HG03520 (cell line): ENCODE measurements around the gene CCNYL1.
"Not testable (repeated sequence)": the region's sequence is repeated elsewhere in the genome, so short reads cannot be mapped to it uniquely, and the experiment has no call there.

Experiments
- ATAC-seq: cut with Tn5 transposase; IDR thresholded peaks from one replicate; pipeline ENCODE4 v1.9.1; 2021; ENCODE audit warnings: mild to moderate bottlenecking, moderate library complexity; ENCODE audit not compliant: unreplicated experiment

CCNYL1 gene

DNA sequence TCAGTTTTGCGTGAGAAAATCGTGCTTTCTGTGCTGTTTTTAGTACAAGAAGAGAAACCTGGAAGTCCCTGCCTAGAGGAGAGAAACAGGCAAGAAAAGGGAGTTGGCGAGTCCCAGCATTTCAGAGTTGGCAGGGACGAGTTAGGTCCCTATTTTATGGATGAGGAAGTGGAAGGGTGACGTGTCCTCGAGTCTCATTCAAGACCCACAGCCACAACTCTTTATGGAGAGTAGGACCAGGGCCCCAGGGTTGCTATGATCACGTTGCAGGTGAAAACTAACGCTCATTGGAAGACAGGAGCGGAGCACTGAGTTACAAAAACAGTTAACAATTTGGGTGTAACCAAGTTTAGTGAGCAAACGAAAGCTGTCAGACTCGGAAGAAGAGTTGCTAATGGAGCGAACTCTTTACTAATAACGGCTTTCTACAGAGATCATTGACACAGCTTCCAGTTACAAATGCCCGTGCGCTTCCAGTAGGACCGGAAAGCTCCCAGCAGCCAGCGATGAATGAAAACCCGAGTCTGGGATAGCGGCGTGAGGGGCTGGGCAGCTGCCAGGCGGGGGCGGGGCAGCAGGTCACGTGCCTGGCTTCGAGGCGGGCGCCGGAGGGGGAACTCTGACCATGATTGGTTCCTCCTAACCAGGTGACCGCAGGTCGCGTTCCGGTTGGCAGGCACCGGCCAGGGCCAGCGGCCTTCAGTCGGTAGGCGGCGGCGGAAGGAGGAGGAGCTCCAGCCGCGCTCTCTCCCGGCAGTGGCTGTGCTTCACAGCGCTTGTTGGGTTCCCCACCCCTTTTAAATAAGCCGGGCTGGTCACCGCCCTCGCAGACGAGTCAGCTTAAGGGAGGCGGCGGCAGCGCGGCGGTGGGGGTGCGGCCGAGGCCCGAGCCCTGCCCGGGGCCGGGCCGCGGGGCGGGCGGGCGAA is at the start of gene CCNYL1:
TSS of gene CCNYL1 (plus strand) at position 827 of the 927 bp plus-strand sequence. CDS start 257 bp downstream, outside the sequence.
- ATAC-seq: peak; percentile 97

DNA sequence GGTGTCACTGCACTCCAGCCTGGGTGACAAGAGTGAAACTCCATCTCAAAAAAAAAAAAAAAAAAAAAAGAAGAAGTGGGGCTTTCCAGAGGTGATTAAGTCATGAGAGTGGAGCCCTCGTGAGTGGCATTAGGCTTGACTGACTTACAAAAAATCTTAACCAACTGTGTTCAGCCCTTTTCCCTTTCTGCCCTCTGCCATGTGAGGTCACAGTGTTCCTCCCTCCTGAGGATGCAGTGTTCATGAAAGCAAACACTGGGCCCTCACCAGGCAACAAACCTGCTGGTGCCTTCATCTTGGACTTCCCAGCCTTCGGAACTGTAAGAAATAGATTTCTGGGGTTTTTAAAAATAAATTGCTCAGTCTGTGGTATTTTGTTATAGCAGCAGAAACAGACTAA is 49.2 kb upstream of the CCNYL1 start:
- peak; percentile 96 for ATAC-seq

GRCh38 chr2:207663870-207664545 is 47.4 kb upstream of the CCNYL1 start:
- ATAC-seq: no peak

- no peak for ATAC-seq
Observed at GRCh38 chr2:207670887-207671286, 40.6 kb upstream of the CCNYL1 start.

DNA sequence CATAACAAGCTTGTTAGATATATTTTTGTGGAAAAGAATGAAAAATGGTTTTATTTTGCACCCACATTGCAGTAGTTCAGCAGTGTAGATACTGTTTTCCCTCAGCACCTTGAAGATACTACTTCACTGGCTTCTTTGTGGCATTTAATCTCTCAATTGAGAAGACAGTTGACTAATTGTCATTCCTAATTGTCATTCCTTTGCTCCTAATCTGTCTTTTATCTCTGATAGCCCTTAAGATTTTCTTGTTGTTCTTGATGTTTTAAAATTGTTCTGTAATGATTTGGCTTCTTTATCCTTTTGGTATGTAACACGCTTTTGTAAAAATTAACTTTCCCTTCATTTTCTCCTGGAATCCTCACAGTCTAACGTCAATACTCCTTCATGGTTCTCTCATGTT is 38.0 kb upstream of the CCNYL1 start:
- no peak for ATAC-seq

DNA sequence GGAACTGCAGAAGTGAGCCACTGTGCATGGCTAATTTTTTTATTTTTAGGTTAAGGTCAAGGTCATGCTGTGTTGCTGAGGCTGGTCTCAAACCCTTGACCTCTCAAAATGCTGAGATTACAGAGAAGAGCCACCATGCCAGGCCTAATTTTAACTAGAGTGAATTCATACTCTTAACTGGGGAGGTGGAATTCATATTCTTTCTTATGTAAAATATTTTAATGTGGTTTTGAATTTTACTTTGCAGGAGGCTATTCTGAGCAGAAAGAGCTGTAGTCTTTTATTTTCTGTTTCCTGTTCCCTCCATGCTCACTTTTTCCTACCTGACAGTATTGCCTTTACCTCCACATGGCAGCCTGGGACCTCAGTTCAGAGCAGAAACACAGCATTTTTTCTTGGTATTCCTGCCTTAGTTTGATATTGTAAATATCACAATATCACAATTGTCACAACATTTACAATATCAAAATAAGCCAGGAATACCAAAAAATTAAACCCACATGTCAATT is 37.1 kb upstream of the CCNYL1 start:
- no peak for ATAC-seq

DNA sequence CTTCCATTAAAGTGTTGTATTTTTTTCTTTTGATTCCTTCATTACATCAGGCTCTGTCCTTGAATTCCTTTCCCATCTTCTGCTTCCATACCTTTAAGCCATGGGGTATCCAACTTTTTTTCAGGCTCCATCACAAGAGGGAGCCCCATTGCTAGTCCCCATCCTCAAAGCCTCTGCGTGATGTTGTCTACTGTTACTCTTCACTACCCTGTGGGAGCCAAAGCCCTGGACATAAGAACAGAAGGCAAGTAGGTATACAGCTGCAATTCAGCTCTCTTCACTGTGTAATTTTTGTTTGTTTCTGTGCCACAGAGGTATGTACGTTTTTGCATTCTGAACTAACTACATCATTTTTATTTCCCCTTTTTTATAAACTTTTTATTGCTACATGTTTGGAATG is 36.6 kb upstream of the CCNYL1 start:
- no peak for ATAC-seq

DNA sequence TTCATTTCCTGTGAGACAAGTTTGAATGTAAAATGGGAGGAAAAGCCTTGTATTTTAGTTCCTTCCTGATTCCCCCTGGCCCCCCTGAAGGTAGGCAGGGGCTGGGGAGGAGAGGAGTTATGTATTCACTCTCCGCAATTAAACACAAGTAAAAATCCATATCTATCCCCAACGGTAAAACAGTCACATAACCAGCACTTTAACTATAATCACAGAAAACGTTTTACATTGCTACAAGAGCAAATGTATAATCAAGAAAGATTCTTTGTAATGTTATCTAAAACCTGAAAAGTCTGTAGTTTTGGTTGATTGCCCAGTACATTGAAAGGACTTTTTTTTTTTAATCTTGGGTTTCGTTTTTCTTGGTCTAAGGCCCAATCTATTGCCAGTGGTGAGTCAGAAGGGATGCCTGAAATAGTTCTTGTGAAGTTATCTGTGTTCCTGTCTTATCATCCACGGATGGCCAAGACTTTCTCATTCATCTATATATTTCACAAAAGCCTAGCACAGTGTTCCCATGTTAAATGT is 34.5 kb upstream of the CCNYL1 start:
- ATAC-seq: no peak

DNA sequence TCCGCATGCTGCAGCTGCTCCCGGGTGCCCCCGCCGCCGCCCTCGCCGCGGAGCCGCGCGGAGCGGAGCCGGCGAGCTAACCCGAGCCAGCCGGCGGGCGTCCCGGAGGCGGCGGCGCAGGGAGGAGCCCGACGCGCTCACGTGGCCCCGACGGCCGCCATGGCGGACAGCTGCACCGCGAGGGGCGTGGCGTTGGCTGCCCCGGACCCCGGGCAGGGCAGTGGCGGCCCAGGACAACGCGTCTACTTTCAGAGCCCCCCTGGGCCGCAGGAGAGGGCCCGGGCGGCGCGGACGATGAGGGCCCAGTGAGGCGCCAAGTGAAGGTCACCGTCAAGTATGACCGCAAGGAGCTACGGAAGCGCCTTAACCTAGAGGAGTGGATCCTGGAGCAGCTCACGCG is 30.0 kb upstream of the CCNYL1 start:
- ATAC-seq: no peak

DNA sequence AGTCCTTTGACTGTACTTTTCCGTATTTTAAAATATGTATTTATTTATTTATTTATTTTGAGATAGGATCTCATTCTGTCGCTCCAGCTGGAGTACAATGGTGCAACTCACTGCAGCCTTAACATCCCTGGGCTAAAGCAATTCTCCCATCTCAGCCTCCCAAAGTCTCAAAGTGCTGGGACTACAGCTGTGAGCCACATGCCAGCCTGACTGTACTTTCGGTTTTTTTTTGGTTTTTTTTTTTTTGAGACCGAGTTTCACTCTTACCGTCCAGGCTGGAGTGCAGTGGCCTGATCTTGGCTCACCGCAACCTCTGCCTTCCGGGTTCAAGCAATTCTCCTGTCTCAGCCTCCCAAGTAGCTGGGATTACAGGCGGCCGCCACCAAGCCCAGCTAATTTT is 28.9 kb upstream of the CCNYL1 start:
- no peak for ATAC-seq

GRCh38 chr2:207683438-207683837 is 28.0 kb upstream of the CCNYL1 start:
- ATAC-seq: no peak

GRCh38 chr2:207683879-207684627 is 27.4 kb upstream of the CCNYL1 start:
- no peak for ATAC-seq

- ATAC-seq: no peak
Observed at GRCh38 chr2:207686812-207687211, 24.6 kb upstream of the CCNYL1 start.

DNA sequence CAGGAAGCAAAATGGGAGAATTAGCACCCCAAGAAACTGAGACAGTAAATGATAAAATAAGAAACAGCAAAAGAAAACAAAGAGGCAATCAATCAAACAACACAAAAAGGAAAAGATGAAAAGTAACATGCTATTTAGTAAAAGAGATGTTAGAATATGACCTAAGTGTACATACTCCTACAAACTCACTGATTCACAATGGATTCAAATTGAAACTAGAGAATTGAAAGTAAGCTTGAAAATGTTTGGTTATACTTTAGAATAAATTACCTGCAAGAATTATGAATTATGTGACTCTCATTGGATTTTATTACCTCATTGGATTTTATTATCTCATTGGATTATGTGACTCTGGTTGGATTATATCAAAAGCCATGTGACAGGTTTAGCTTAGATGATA is 22.8 kb upstream of the CCNYL1 start:
- ATAC-seq: no peak

DNA sequence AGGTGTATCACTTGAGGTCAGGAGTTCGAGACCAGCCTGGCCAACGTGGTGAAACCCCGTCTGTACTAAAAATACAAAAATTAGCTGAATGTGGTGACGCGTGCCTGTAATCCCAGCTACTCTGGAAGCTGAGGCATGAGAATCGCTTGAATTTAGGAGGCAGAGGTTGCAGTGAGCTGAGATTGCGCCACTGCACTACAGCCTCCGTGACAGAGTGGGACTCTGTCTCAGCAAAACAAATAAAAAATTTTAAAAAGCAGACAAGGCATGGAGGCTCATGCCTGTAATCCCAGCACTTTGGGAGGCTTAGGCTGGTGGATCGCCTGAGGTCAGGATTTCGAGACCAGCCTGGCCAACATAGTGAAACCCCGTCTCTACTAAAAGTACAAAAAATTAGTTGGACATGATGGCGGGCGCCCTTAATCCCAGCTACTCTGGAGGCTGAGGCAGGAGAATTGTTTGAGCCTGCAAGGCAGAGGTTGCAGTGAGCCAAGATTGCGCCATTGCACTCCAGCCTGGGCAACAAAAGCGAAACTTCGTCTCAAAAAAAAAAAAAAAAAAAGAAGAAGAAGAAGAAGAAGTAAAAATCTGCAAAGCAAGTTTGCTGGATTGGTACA is 20.5 kb upstream of the CCNYL1 start:
- ATAC-seq: not testable (repeated sequence)

- no peak for ATAC-seq
Observed at GRCh38 chr2:207692206-207693065, 19.0 kb upstream of the CCNYL1 start.

DNA sequence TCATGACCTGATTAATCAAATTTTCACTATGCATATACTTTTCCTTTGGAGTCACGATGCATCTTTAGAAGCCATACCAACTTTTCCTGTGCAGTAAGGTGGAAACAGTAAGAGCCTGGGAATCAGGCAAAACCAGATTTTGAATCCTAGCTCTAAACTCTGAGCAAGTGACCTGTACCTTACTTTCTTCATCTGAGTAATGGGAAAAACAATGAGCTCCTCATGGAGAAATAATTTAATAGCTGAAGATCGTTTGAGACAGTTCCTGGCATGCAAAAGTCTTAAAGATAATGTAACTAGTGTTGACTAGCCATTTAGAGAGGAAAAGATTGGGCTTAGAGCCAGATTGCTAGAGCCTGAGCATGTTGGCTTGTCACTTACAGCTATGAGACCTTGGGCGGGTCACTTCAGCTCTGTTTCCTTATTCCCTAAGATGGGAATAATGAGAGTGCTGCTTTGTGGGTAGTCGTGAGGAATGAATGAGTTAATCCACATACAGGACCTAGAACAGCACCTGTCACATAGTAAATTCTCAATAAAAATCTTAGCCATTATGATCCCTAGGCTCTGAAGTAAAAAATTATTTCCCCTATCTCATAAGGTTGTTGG is 17.7 kb upstream of the CCNYL1 start:
- ATAC-seq: no peak

DNA sequence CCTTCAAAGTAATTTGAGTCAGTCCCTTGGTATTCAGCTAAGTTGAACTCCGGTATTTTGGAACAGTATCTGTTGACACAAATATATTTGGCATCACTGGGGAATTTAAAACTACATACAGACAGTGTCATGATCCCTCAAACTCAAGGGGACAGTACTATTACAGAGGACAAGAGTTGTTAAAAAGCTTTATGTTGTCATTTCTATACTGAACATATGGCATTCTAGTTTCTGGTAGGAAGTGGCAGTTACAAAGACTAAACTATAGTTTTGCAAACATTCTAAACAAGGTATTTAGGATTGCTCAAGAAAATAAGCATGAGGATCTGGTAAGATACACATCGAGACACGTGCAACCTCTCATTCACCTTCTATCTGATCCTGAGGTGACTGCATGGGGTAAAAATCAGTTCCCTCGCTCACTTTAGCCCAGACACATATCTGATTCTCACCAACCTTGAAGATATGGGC is 16.6 kb upstream of the CCNYL1 start:
- ATAC-seq: peak; percentile 56

DNA sequence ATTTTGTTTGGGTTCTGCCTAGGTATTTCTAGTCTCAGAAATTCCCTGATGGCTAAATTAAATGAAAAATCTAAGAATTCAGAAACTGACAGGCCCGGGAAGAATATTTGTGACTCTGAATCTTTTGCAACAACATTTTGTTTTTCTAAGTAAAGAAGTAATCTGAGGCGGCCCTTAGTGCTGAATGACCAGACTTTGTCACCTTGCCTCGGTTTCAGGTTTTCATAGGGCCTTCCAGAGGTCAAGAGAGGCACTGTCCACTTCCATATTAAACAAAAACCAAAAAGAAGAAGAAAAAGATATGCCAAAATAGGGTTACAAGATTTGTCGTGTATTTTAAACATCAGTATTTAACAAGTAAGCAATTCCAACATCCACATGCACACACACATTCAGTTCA is 16.1 kb upstream of the CCNYL1 start:
- ATAC-seq: no peak
